GM19452 (cell line): ENCODE results near the gene OSBP.
"Not testable (repeated sequence)": the region's sequence is repeated elsewhere in the genome, so short reads cannot be mapped to it uniquely, and the experiment has no call there.

ENCODE experiments used
- ATAC-seq: cut with Tn5 transposase; IDR thresholded peaks from one replicate; pipeline ENCODE4 v1.9.1; 2021; ENCODE audit not compliant: unreplicated experiment

OSBP gene

DNA sequence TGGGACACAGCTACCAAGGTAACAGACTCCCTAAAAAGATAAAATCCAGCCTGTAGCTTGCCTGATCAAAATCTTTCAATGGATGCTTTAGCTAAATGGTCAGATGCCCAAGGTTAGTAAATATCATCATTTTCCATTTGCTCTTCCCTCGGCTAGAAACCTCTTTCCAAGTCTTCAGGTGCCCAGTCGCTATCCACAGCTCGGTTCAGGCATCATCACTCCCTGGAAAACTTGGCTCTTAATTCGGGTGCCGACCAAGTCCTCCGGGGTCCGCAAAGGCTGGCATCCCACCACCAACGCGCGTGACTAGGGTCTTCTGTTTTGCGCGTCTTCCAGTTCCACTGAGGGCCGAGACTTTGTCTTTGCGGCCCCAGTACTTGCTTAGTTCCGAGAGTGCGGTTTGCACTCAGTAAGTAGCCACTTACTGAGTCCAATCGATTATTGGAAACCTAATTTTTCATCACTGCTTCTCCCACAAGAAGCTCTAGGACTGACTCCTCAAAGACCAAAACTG, 59.9 kb downstream of the OSBP start:
- ATAC-seq, result no peak

DNA sequence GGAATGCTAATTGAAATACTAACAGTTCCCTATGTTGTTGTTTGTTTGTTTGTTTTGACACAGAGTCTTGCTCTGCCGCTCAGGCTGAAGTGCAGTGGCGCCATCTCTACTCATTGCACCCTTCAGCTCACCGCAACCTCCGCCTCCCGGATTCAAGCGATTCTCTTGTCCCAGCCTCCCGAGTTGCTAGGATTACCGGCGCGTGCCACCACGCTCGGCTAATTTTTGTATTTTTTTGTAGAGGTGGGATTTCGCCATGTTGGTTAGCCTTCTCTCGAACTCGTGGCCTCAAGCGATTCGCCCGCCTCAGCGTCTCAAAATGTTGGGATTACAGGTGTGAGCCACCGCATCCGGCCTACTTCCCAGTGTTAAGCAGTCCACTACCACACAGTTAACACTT, 62.3 kb downstream of the OSBP start:
- ATAC-seq, result no peak

- no peak for ATAC-seq
These were observed 62.7 kb downstream of the OSBP start for GRCh38 chr11:59552844-59553243.

GRCh38 chr11:59551659-59552521, 63.7 kb downstream of the OSBP start:
- no peak for ATAC-seq

DNA sequence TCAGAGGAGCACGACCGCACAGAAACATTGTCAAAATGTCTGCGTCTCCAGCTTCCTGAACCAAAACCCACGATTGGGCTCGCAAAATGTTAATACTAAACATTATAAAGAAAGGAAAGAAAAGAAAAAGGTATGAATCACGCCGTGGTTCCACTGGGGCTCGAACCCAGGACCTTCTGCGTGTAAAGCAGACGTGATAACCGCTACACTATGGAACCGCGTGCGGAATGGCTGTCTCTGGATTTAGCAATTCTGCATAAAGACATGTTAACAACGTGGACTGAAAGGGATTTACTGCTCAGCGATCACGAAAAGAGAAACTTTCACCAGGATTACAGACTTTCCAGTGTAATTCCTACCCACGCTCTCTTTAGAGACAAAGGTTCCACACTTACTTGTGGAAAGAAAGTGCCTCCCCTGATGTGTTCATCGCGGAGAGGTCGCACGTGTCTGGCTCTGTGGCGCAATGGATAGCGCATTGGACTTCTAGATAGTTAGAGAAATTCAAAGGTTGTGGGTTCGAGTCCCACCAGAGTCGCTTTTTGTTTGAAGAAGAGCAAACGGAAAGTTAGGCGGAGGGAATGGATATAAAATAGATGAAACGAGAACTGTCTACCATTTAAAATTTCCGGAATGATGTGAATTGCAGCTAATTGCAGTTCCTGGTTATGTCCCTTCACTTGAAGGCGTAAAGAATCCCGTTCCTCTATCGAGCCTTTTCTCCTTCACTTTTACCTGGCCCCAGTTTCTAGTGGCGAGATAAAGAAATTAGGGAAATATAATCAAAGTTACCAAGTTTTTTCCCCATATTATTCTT, 64.5 kb downstream of the OSBP start:
- peak; percentile 36 for ATAC-seq

GRCh38 chr11:59550368-59550841, 65.2 kb downstream of the OSBP start:
- ATAC-seq, result peak; percentile 86

DNA sequence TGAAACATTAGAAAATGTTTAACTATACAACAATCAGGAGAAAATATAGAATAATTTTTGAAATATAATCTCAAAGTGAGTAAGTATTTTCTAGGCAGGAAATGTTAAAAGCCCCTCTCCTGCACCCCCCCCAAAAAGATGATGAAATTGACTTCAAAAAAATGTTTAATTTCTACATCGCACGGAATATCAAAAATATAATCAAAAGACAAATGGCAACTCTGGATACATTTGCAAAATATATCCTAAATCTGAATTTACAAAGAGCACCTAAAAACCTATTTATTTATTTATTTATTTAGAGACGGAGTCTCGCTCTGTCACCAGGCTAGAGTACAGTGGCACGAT, 67.3 kb downstream of the OSBP start:
- ATAC-seq, result no peak

DNA sequence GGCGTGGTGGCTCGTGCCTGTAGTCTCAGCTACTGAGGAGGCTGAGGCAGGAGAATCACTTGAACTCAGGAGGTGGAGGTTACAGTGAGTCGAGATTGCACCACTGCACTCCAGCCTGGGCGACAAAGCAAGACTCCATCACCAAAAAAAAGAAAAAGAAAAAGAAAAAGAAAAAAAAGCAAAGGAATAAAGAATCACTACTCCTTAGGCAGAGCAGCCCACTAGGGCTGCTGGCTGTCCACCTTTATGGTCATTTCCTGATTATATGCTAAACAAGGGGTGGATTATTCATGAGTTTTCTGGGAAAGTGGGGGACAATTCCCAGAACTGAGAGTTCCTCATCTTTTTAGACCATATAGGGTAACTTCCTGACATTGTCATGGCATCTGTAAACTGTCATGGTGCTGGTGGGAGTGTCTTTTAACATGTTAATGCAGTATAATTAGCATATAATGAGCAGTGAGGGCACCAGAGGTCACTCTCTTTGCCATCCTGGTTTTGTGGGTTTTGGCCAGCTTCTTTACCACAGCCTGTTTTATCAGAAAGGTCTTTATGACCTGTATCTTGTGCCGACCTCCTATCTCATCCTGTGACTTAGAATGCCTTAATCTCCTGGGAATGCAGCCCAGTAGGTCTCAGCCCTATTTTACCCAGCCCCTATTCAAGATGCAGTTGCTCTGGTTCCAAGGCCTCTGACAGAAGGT, 67.8 kb downstream of the OSBP start:
- ATAC-seq, result not testable (repeated sequence)

GRCh38 chr11:59545179-59546020, 70.2 kb downstream of the OSBP start:
- ATAC-seq, result no peak

DNA sequence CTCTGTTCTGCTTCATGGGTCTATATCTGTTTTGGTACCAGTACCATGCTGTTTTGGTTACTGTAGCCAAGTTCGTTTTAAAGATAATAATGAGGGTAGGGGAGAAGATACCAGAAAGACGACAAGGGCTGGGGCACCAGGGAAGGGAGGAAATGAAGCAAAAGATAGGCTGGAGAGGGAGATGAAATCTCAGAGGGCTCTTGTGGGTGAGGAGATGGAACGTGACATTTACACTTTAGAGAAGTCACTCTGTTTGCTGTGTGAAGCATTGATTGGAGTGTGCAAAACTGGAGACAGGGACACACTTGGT, 70.8 kb downstream of the OSBP start:
- no peak for ATAC-seq

DNA sequence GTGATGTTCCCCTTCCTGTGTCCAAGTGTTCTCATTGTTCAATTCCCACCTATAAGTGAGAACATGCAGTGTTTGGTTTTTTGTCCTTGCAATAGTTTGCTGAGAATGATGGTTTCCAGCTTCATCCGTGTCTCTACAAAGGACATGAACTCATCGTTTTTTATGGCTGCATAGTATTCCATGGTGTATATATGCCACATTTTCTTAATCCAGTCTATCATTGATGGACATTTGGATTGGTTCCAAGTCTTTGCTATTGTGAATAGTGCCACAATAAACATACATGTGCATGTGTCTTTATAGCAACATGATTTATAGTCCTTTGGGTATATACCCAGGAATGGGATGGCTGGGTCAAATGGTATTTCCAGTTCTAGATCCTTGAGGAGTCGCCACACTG, 71.9 kb downstream of the OSBP start:
- not testable (repeated sequence) for ATAC-seq

GRCh38 chr11:59542142-59542810, 73.3 kb downstream of the OSBP start:
- no peak for ATAC-seq

GRCh38 chr11:59534676-59535075, 80.9 kb downstream of the OSBP start:
- ATAC-seq, result no peak

GRCh38 chr11:59532620-59533019, 83.0 kb downstream of the OSBP start:
- no peak for ATAC-seq

DNA sequence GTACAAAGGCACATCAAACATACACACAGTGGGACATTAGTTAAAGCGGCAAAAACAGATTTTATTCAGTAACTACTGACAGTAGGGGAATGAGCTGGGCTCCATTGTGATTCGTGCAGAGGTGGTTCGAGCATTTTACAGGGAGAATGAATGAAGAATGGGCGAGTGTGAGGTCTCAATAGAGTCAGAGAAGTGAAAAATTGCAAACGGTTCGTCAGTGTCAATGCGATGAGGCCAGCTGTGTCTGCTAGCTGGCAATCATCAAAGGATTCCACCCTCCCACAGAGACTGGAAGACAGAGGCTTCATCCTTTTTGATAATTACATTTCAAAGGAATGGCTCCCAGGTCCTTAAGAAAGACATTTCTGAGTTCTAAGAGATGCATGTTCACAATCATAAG, 86.9 kb downstream of the OSBP start:
- no peak for ATAC-seq
